H1 (cell line): ENCODE results near the gene SLC25A42. TPM values are rescaled to one million over a fixed set of nuclear protein-coding genes. Genes with fewer than 3 reads are reported as not detected.

ENCODE experiments used
- CTCF ChIA-PET: fragments of 300-600 bp; sonication (Branson Sonifier 250); formaldehyde crosslinking; loops from one replicate; lab custom pipeline; 2021; ENCODE audit not compliant: partially characterized antibody; lab: Charles Lee
- POLR2A ChIA-PET: fragments of 300-600 bp; sonication (Branson Sonifier 250); formaldehyde crosslinking; loops from one replicate; lab custom pipeline; 2021; ENCODE audit warnings: inconsistent platforms; ENCODE audit not compliant: partially characterized antibody; lab: Charles Lee
- DNase-seq, 2 experiments: peaks; one replicate each; pipeline versions ENCODE4 v3.0.0 to v3.0.0-alpha.2; 2010 to 2022; ENCODE audit warnings: low spot score in 2 of 2, low read depth in 1 of 2, mixed read lengths in 1 of 2
- FAIRE-seq: peaks from 2 replicates; lab custom pipeline; 2011; peaks lifted over from hg19 to GRCh38; lab: Jason Lieb, UNC
- H2AFZ ChIP-seq: 2 replicates; pipeline ENCODE4 v1.8.1; 2012; ENCODE audit warnings: low read length, inconsistent platforms
- H2AK5ac ChIP-seq: 2 replicates; pipeline ENCODE4 v1.6.1; 2013; ENCODE audit warnings: low read depth, low read length
- H2BK120ac ChIP-seq: replicated peaks from 2 replicates; pipeline ENCODE3; 2013; ENCODE audit warnings: low read depth, low read length, inconsistent platforms
- H2BK12ac ChIP-seq: 2 replicates; pipeline ENCODE4 v1.6.1; 2013; ENCODE audit warnings: low read depth, low read length
- H2BK15ac ChIP-seq: 2 replicates; pipeline ENCODE4 v1.6.1; 2013; ENCODE audit warnings: low read length
- H2BK20ac ChIP-seq: 2 replicates; pipeline ENCODE4 v1.6.1; 2013; ENCODE audit warnings: low read length
- H2BK5ac ChIP-seq: 2 replicates; pipeline ENCODE4 v1.6.1; 2013; ENCODE audit warnings: low read depth, low read length
- H3K14ac ChIP-seq: 2 replicates; pipeline ENCODE4 v1.6.1; 2013; ENCODE audit warnings: inconsistent platforms; ENCODE audit not compliant: insufficient read length
- H3K18ac ChIP-seq: 2 replicates; pipeline ENCODE4 v1.6.1; 2013; ENCODE audit warnings: low read length; ENCODE audit errors: extremely low read depth
- H3K23ac ChIP-seq: 2 replicates; pipeline ENCODE4 v1.6.1; 2013; ENCODE audit warnings: inconsistent platforms; ENCODE audit not compliant: insufficient read length
- H3K23me2 ChIP-seq: 2 replicates; pipeline ENCODE4 v1.6.1; 2013; ENCODE audit warnings: low read depth, low read length
- H3K27ac ChIP-seq: 2 replicates; pipeline ENCODE4 v1.6.1; 2011; ENCODE audit warnings: low read depth, low read length, inconsistent platforms
- H3K27me3 ChIP-seq, 4 experiments: replicated peaks in 1 of 4; 1 replicate in 1 of 4; 2 replicates in 3 of 4; pipeline versions ENCODE4 v1.6.1 to v1.8.1; 2011 to 2013; ENCODE audit warnings: low read length in 3 of 4, mild to moderate bottlenecking in 3 of 4, inconsistent platforms in 2 of 4, mixed read lengths in 2 of 4, moderate library complexity in 1 of 4; ENCODE audit not compliant: control insufficient read depth in 3 of 4, insufficient read depth in 3 of 4; ENCODE audit errors: extremely low read depth in 1 of 4
- H3K36me3 ChIP-seq, 4 experiments: 2 replicates each; pipeline versions ENCODE4 v1.6.1 to v1.8.1; 2011 to 2013; ENCODE audit warnings: mild to moderate bottlenecking in 4 of 4, low read length in 3 of 4, moderate library complexity in 2 of 4, control low read depth in 1 of 4, inconsistent platforms in 1 of 4; ENCODE audit not compliant: insufficient read depth in 4 of 4, control insufficient read depth in 2 of 4
- H3K4ac ChIP-seq: replicated peaks from 2 replicates; pipeline ENCODE3; 2013; ENCODE audit warnings: low read length, low read depth, mixed read lengths, inconsistent platforms; ENCODE audit not compliant: insufficient read length
- H3K4me1 ChIP-seq, 4 experiments: replicated peaks in 1 of 4; 1 replicate in 1 of 4; 2 replicates in 3 of 4; pipeline versions ENCODE4 v1.6.1 to v1.8.1; 2011 to 2013; ENCODE audit warnings: low read length in 3 of 4, inconsistent platforms in 2 of 4, mixed read lengths in 1 of 4; ENCODE audit not compliant: insufficient read depth in 4 of 4, control insufficient read depth in 3 of 4
- H3K4me2 ChIP-seq, 2 experiments: 2 replicates each; pipeline versions ENCODE4 v1.6.1 to v1.8.1; 2011 to 2013; ENCODE audit warnings: low read depth in 2 of 2, low read length in 2 of 2, control low read depth in 1 of 2, inconsistent platforms in 1 of 2, mild to moderate bottlenecking in 1 of 2; ENCODE audit not compliant: insufficient read depth in 1 of 2
- H3K4me3 ChIP-seq, 4 experiments: fragments of 200-600, 300-600 bp in 1 of 4; sonication (generic), shearing (Covaris generic), sonication (Bioruptor Twin) in 1 of 4; 2 replicates each; pipeline versions ENCODE4 v1.5.1 to v1.8.1; 2011 to 2016; ENCODE audit warnings: low read length in 4 of 4, low read depth in 3 of 4, control low read depth in 2 of 4, inconsistent platforms in 2 of 4, mild to moderate bottlenecking in 2 of 4, mixed read lengths in 1 of 4, moderate library complexity in 1 of 4; ENCODE audit not compliant: insufficient read depth in 2 of 4; ENCODE audit errors: extremely low read depth in 1 of 4
- H3K56ac ChIP-seq: replicated peaks from 2 replicates; pipeline ENCODE3; 2013; ENCODE audit warnings: low read depth, mild to moderate bottlenecking, mixed read lengths, low read length, inconsistent platforms; ENCODE audit not compliant: insufficient read length
- H3K79me1 ChIP-seq: 2 replicates; pipeline ENCODE4 v1.6.1; 2013; ENCODE audit warnings: low read depth, low read length, control low read depth
- H3K79me2 ChIP-seq, 2 experiments: 2 replicates each; pipeline versions ENCODE4 v1.6.1 to v1.8.1; 2012 to 2013; ENCODE audit warnings: low read length in 2 of 2, mild to moderate bottlenecking in 2 of 2, inconsistent platforms in 1 of 2; ENCODE audit not compliant: insufficient read depth in 2 of 2, control insufficient read depth in 1 of 2
- H3K9ac ChIP-seq, 4 experiments: replicated peaks in 1 of 4; 1 replicate in 1 of 4; 2 replicates in 3 of 4; pipeline versions ENCODE4 v1.6.1 to v1.8.1; 2011 to 2013; ENCODE audit warnings: low read depth in 3 of 4, low read length in 3 of 4, control low read depth in 2 of 4, mild to moderate bottlenecking in 2 of 4, moderate library complexity in 2 of 4, inconsistent platforms in 1 of 4; ENCODE audit errors: extremely low read depth in 1 of 4
- H3K9me3 ChIP-seq, 2 experiments: 2 replicates each; pipeline versions ENCODE4 v1.6.1 to v1.8.1; 2012 to 2013; ENCODE audit warnings: mild to moderate bottlenecking in 2 of 2, moderate library complexity in 2 of 2, control low read depth in 1 of 2, inconsistent platforms in 1 of 2, low read depth in 1 of 2, low read length in 1 of 2, mixed read lengths in 1 of 2; ENCODE audit not compliant: insufficient read depth in 2 of 2
- H4K20me1 ChIP-seq, 2 experiments: replicated peaks in 1 of 2; 2 replicates each; pipeline versions ENCODE3 to v1.8.1; 2011 to 2013; ENCODE audit warnings: inconsistent platforms in 2 of 2, low read length in 2 of 2, mild to moderate bottlenecking in 1 of 2; ENCODE audit not compliant: insufficient read depth in 2 of 2, control insufficient read depth in 1 of 2
- H4K5ac ChIP-seq: 2 replicates; pipeline ENCODE4 v1.6.1; 2013; ENCODE audit warnings: low read length, low read depth, mixed read lengths, inconsistent platforms; ENCODE audit not compliant: insufficient read length
- H4K8ac ChIP-seq: 2 replicates; pipeline ENCODE4 v1.8.0; 2013; ENCODE audit warnings: mild to moderate bottlenecking, moderate library complexity, low read length, inconsistent platforms; ENCODE audit not compliant: insufficient read depth; ENCODE audit errors: extremely low read depth
- H4K91ac ChIP-seq: replicated peaks from 2 replicates; pipeline ENCODE3; 2013; ENCODE audit warnings: low read length, mixed read lengths, inconsistent platforms; ENCODE audit not compliant: insufficient read length
- JUN ChIP-seq: IDR thresholded peaks from 2 replicates; pipeline ENCODE4 v1.6.1; 2011; ENCODE audit warnings: low read depth, mild to moderate bottlenecking, improper control_type of control experiment, low read length
- KDM1A ChIP-seq: fragments of 200-600, 300-600 bp; sonication (generic); IDR thresholded peaks from 2 replicates; pipeline ENCODE4 v1.7.1; 2016; ENCODE audit warnings: mild to moderate bottlenecking, low read length, borderline replicate concordance
- WGBS, 2 experiments: shearing (Covaris generic) in 1 of 2; methylation state at CpG; one replicate each; pipeline versions ENCODE4 v1.1.6 to v1.1.7; 2013 to 2015; ENCODE audit warnings: low lambda C conversion rate in 2 of 2, mixed read lengths in 2 of 2, inconsistent platforms in 1 of 2, low coverage in 1 of 2, missing lambda C conversion rate in 1 of 2; ENCODE audit not compliant: insufficient replicate concordance in 2 of 2, insufficient coverage in 1 of 2, insufficient read length in 1 of 2; ENCODE audit errors: extremely low coverage in 1 of 2, missing lambda C conversion rate in 1 of 2; 5-methylcytosine and 5-hydroxymethylcytosine counted together
- polyA plus RNA-seq, 7 experiments: library from polyadenylated mRNA; depleted of rRNA in 3 of 7; stranded (reverse) in 5 of 7; unstranded in 2 of 7; fragments of >200 nt in 5 of 7; fragments of 200-250 nt in 2 of 7; gene quantifications; 1 replicate in 5 of 7; 2 replicates in 1 of 7; 4 replicates in 1 of 7; pipeline versions ENCODE4 v1.2.1 to v1.2.3, GENCODE V29; 2011 to 2013; ENCODE audit warnings: missing spikeins in 2 of 7, mixed read lengths in 2 of 7
- total RNA-seq: library from RNA; stranded (reverse); fragmentation: NEBNext Ultra II Directional; extraction: Animal tissue kit (Norgen Biotek cat#: 25700); gene quantifications from 2 replicates; pipeline ENCODE4 v1.2.1, GENCODE V29; 2021

SLC25A42 gene
- total and polyA plus RNA-seq, 2 of the 8 experiments (the other 6 are each of a cell fraction or from before 2014, with no cell fraction given), result 5.9 to 6.2 TPM

GRCh38 chr19:19079571-19079970 is 15.8 kb downstream of the SLC25A42 start:
- no peak overlapping the region for H3K4me2 ChIP-seq
- no peak for TF ChIP-seq JUN
- TF ChIP-seq KDM1A, result 0 out of 2 replicates have a peak, but pooled peaks have one; percentile 16
- no peak overlapping the region for H2BK120ac ChIP-seq
- no peak overlapping the region for H3K14ac ChIP-seq
- H2AK5ac ChIP-seq, result no peak overlapping the region
- no peak overlapping the region for H4K5ac ChIP-seq
- no peak overlapping the region for H2BK20ac ChIP-seq
- H2BK5ac ChIP-seq, result no peak overlapping the region
- FAIRE-seq (no peak), DNase-seq (no peak)
- no peak overlapping the region for H4K8ac ChIP-seq
- H3K9me3 ChIP-seq, result no peaks in the 10 kb centered on the region
- CTCF ChIA-PET, result interaction anchor here (0.7 kb wide), 1 partner anchor 808 kb away, joined by 3 read pairs; no protein-coding TSS in a partner anchor
- no peak overlapping the region for H2BK12ac ChIP-seq
- no peak overlapping the region for H2AFZ ChIP-seq
- POLR2A ChIA-PET, result interaction anchor here (2.0 kb wide), 1 partner anchor 11 kb away, joined by 4 read pairs; no protein-coding TSS in a partner anchor
- H3K9ac ChIP-seq, result no peak overlapping the region
- H2BK15ac ChIP-seq, result no peak overlapping the region
- no peak overlapping the region for H3K4me3 ChIP-seq
- 82% methylated on average over 1 of the region's 1 CpG; no CpG with 5 or more reads in 1 of the 2 experiments for whole genome bisulfite sequencing, 2 experiments
- no peak overlapping the region for H3K4ac ChIP-seq
- no peaks in the 10 kb centered on the region; the same call in 1 of the 2 replicates for H3K23me2 ChIP-seq
- no peak overlapping the region for H3K27ac ChIP-seq
- no peak overlapping the region for H3K56ac ChIP-seq
- no peak overlapping the region for H3K23ac ChIP-seq
- no peak overlapping the region for H4K91ac ChIP-seq
- H3K27me3 ChIP-seq, result peaks cover 0 to 26% (median 14%) of the 10 kb centered on the region in 4 experiments; a peak in 6 of 7 replicates
- no peaks in the 10 kb centered on the region for H3K36me3 ChIP-seq
- no peaks in the 10 kb centered on the region for H3K4me1 ChIP-seq
- H3K18ac ChIP-seq, result no peak overlapping the region
- no peaks in the 10 kb centered on the region for H3K79me2 ChIP-seq
- 0 out of 2 replicates have a peak, but pooled peaks cover 2% of the 10 kb centered on the region for H3K79me1 ChIP-seq
- peaks cover 0 to 6% of the 10 kb centered on the region in 2 experiments for H4K20me1 ChIP-seq
